HepG2 (cell line): ENCODE results near the gene QKI. TPM values are rescaled to one million over a fixed set of nuclear protein-coding genes. Genes with fewer than 3 reads are reported as not detected.
A peak's percentile ranks its signal among the peaks of the same experiment; 100 is the strongest.

ENCODE experiments used
- ATAC-seq: fragments of 200-7000 bp; cut with Tn5 transposase; 3 replicates; pipeline ENCODE4 v1.9.1; 2020; ENCODE audit warnings: mild to moderate bottlenecking, moderate library complexity
- BruUV-seq: library from RNA; stranded (reverse); fragments of 400-500 nt; replicated peaks from 2 replicates; lab custom pipeline; 2021; lab: Mats Ljungman, UMichigan
- CTCF ChIA-PET: fragments of 300-600 bp; formaldehyde crosslinking; extraction: SDS; loops from one replicate; lab custom pipeline; 2021; ENCODE audit warnings: low total read pairs, inconsistent platforms, low intra/inter-chr PET ratio; lab: Yijun Ruan, JAX
- POLR2A ChIA-PET: fragments of 350-600 bp; sonication (Branson Sonifier 250); formaldehyde crosslinking; loops from one replicate; lab custom pipeline; 2020; ENCODE audit warnings: antibody characterized with exemption, inconsistent platforms; lab: Yijun Ruan, JAX
- DNase-seq: peaks from one replicate; pipeline ENCODE4 v3.0.0-alpha.2; 2015; ENCODE audit warnings: low spot score
- FAIRE-seq: peaks from 3 replicates; lab custom pipeline; 2011; peaks lifted over from hg19 to GRCh38; lab: Jason Lieb, UNC
- H2AFZ ChIP-seq: one replicate; pipeline ENCODE4 v1.6.1; 2011; ENCODE audit warnings: low read length, inconsistent platforms
- H3K27ac ChIP-seq: fragments of 300-600 bp; 3 replicates; pipeline ENCODE4 v1.8.0; 2011; ENCODE audit warnings: mixed run types, mild to moderate bottlenecking, mixed read lengths, low read length, inconsistent platforms; ENCODE audit not compliant: insufficient read depth; ENCODE audit errors: extremely low read length
- H3K27me3 ChIP-seq, 2 experiments: fragments of 200-600 bp in 1 of 2; 2 replicates in 1 of 2; 3 replicates in 1 of 2; pipeline versions ENCODE4 v1.6.0 to v1.8.0; 2011; ENCODE audit warnings: low read length in 2 of 2, mild to moderate bottlenecking in 2 of 2, moderate library complexity in 2 of 2, inconsistent platforms in 1 of 2; ENCODE audit not compliant: insufficient read depth in 2 of 2, control insufficient read depth in 1 of 2
- H3K36me3 ChIP-seq, 2 experiments: fragments of 200-600 bp in 1 of 2; replicated peaks in 1 of 2; 2 replicates in 1 of 2; 3 replicates in 1 of 2; pipeline versions ENCODE4 v1.5.1 to v1.8.0; 2011; ENCODE audit warnings: low read length in 2 of 2, inconsistent platforms in 1 of 2; ENCODE audit not compliant: insufficient read depth in 2 of 2, control insufficient read depth in 1 of 2
- H3K4me1 ChIP-seq: 2 replicates; pipeline ENCODE4 v1.5.1; 2012; ENCODE audit warnings: low read length, inconsistent platforms; ENCODE audit not compliant: insufficient read depth
- H3K4me2 ChIP-seq: 2 replicates; pipeline ENCODE4 v1.6.0; 2011; ENCODE audit warnings: low read depth, low read length, inconsistent platforms
- H3K4me3 ChIP-seq, 3 experiments: fragments of 200-600 bp in 1 of 3; sonication (generic), shearing (Covaris generic) in 1 of 3; replicated peaks in 1 of 3; 2 replicates each; pipeline ENCODE4 v1.5.1; 2011 to 2016; ENCODE audit warnings: low read length in 3 of 3, inconsistent platforms in 2 of 3, low read depth in 2 of 3, mild to moderate bottlenecking in 2 of 3, control low read depth in 1 of 3, mixed read lengths in 1 of 3; ENCODE audit not compliant: insufficient read depth in 1 of 3
- H3K79me2 ChIP-seq: one replicate; pipeline ENCODE4 v1.6.1; 2011; ENCODE audit warnings: low read length, inconsistent platforms; ENCODE audit not compliant: insufficient read depth
- H3K9ac ChIP-seq: 2 replicates; pipeline ENCODE4 v1.6.0; 2011; ENCODE audit warnings: mild to moderate bottlenecking, low read depth, low read length, inconsistent platforms; ENCODE audit not compliant: insufficient read depth
- H3K9me3 ChIP-seq: 2 replicates; pipeline ENCODE4 v1.5.1; 2012; ENCODE audit warnings: mild to moderate bottlenecking, low read length
- H4K20me1 ChIP-seq: 2 replicates; pipeline ENCODE4 v1.6.0; 2011; ENCODE audit warnings: inconsistent platforms, mild to moderate bottlenecking, low read length, moderate library complexity; ENCODE audit not compliant: insufficient read depth
- FOXM1 ChIP-seq: sonication (generic); formaldehyde crosslinking; IDR thresholded peaks from 2 replicates; pipeline ENCODE4 v1.5.0; 2020; ENCODE audit warnings: missing genetic modification reagents
- GPN1 ChIP-seq: sonication (generic); formaldehyde crosslinking; IDR thresholded peaks from 2 replicates; pipeline ENCODE4 v1.5.1; 2020; ENCODE audit warnings: missing genetic modification reagents, borderline replicate concordance
- MTF1 ChIP-seq: sonication (generic); formaldehyde crosslinking; IDR thresholded peaks from 2 replicates; pipeline ENCODE4 v1.5.0; 2020; ENCODE audit warnings: missing genetic modification reagents
- PCBP1 ChIP-seq: fragments of 200-400 bp; formaldehyde crosslinking; IDR thresholded peaks from 2 replicates; pipeline ENCODE4 v1.6.1; 2017; ENCODE audit warnings: mild to moderate bottlenecking, low read depth, low read length, borderline replicate concordance
- RBM22 ChIP-seq: fragments of 200-400 bp; formaldehyde crosslinking; optimal IDR thresholded peaks from 2 replicates; pipeline ENCODE3; 2017; ENCODE audit warnings: mild to moderate bottlenecking, low read length, moderate library complexity
- TFE3 ChIP-seq: IDR thresholded peaks from 2 replicates; pipeline ENCODE4 v1.6.1; 2016
- ZBED4 ChIP-seq: sonication (generic); formaldehyde crosslinking; IDR thresholded peaks from 2 replicates; pipeline ENCODE4 v1.4.0; 2020; ENCODE audit warnings: missing genetic modification reagents, borderline replicate concordance
- ZBTB7B ChIP-seq: sonication (generic); formaldehyde crosslinking; IDR thresholded peaks from 2 replicates; pipeline ENCODE4 v1.4.0; 2020; ENCODE audit warnings: missing genetic modification reagents
- ZFP90 ChIP-seq: sonication (generic); formaldehyde crosslinking; IDR thresholded peaks from 2 replicates; pipeline ENCODE4 v1.8.0; 2022; ENCODE audit warnings: missing genetic modification reagents, mild to moderate bottlenecking, inconsistent platforms, borderline replicate concordance
- ZNF205 ChIP-seq: IDR thresholded peaks from 2 replicates; pipeline ENCODE4 v1.6.1; 2018; ENCODE audit warnings: missing biosample characterization, missing genetic modification reagents
- ZNF274 ChIP-seq: sonication (generic); formaldehyde crosslinking; IDR thresholded peaks from 2 replicates; pipeline ENCODE4 v1.5.1; 2020; ENCODE audit warnings: mild to moderate bottlenecking, missing genetic modification reagents
- ZNF451 ChIP-seq: sonication (generic); formaldehyde crosslinking; IDR thresholded peaks from 2 replicates; pipeline ENCODE4 v1.5.0; 2020; ENCODE audit warnings: mild to moderate bottlenecking, missing genetic modification reagents
- ZNF704 ChIP-seq: sonication (generic); formaldehyde crosslinking; IDR thresholded peaks from 2 replicates; pipeline ENCODE4 v1.8.1; 2023; ENCODE audit warnings: mild to moderate bottlenecking, inconsistent platforms, moderate library complexity, missing genetic modification reagents, borderline replicate concordance
- WGBS: methylation state at CpG from one replicate; pipeline ENCODE4 v1.1.6; 2017; ENCODE audit warnings: low lambda C conversion rate; 5-methylcytosine and 5-hydroxymethylcytosine counted together
- in situ Hi-C: cut with HindIII; loops from 2 replicates; pipeline ENCODE4 v1.10.0; 2017; ENCODE audit warnings: low pct_unique_long_range_greater_than_20kb; ENCODE audit not compliant: extremely low pct_ligation_motif_present
- intact Hi-C: fragments of 100-400 bp; cut with micrococcal nuclease; formaldehyde crosslinking; loops from one replicate; pipeline ENCODE4 v1.10.0; 2022; ENCODE audit not compliant: unreplicated experiment
- polyA plus RNA-seq, 8 experiments: library from polyadenylated mRNA; depleted of rRNA in 3 of 8; stranded (reverse) in 7 of 8; unstranded in 1 of 8; fragments of >200 nt; fragmentation: Illumina TruSeq in 4 of 8; extraction: Trizol in 4 of 8; gene quantifications; 2 replicates each; pipeline versions ENCODE4 v1.2.1 to v1.2.3, GENCODE V29; 2011 to 2016; ENCODE audit warnings: low read depth in 4 of 8, missing spikeins in 1 of 8, mixed read lengths in 1 of 8; ENCODE audit not compliant: insufficient read depth in 1 of 8
- total RNA-seq, 5 experiments: library from RNA; depleted of rRNA; stranded (reverse); fragments of >200 nt; fragmentation: Illumina TruSeq; extraction: Trizol; gene quantifications; 2 replicates each; pipeline ENCODE4 v1.2.3, GENCODE V29; 2016; ENCODE audit warnings: low read depth in 1 of 5

Gene QKI
- total and polyA plus RNA-seq, 2 of the 13 experiments (the other 11 are each of a cell fraction or from before 2014, with no cell fraction given) = 136 to 137 TPM

GRCh38 chr6:163547287-163547686 lies 132.8 kb downstream of the QKI start:
- peaks cover 1 to 10% of the 10 kb centered on the region in 2 experiments; a peak in 3 of 5 replicates for H3K36me3 ChIP-seq
- TF ChIP-seq RBM22 = peak; percentile 70
- no peak for TF ChIP-seq FOXM1 (CRISPR knock-in tag)
- ATAC-seq = no peak
- no TSS peak for BruUV-seq
- no peak overlapping the region for H3K27ac ChIP-seq
- 95% methylated on average over 3 of the region's 3 CpGs for WGBS
- intact Hi-C loops (no loop called here), in situ Hi-C loops (loop anchor here (10.0 kb wide), 1 partner anchor 112 kb away; no protein-coding TSS in a partner anchor)
- no peak overlapping the region for H2AFZ ChIP-seq
- ChIA-PET POLR2A (no interaction called here), CTCF (no interaction called here)
- no peak overlapping the region for H3K9ac ChIP-seq
- no peaks in the 10 kb centered on the region for H4K20me1 ChIP-seq
- no peak for FAIRE-seq
- no peak for DNase-seq
- H3K9me3 ChIP-seq = no peaks in the 10 kb centered on the region
- H3K79me2 ChIP-seq = peaks cover 8% of the 10 kb centered on the region
- H3K4me1 ChIP-seq = no peaks in the 10 kb centered on the region
- H3K4me3 ChIP-seq = no peak overlapping the region
- no peaks in the 10 kb centered on the region for H3K27me3 ChIP-seq
- H3K4me2 ChIP-seq = no peak overlapping the region

- Histone ChIP-seq H3K4me2 (no peak overlapping the region), H3K4me1 (no peaks in the 10 kb centered on the region), H3K27ac (no peak overlapping the region), H3K79me2 (peaks cover 8% of the 10 kb centered on the region), H3K4me3 (no peak overlapping the region), H4K20me1 (no peaks in the 10 kb centered on the region), H3K9ac (no peak overlapping the region), H3K27me3 (no peaks in the 10 kb centered on the region), H3K9me3 (no peaks in the 10 kb centered on the region), H3K36me3 (peaks cover 1 to 10% of the 10 kb centered on the region in 2 experiments; a peak in 4 of 5 replicates), H2AFZ (no peak overlapping the region)
- BruUV-seq = TSS peak; percentile 4
- POLR2A ChIA-PET = no interaction called here
- in situ Hi-C loops (loop anchor here (10.0 kb wide), 1 partner anchor 114 kb away; no protein-coding TSS in a partner anchor), intact Hi-C loops (no loop called here)
- ATAC-seq = no peak
- WGBS = 95% methylated on average over 3 of the region's 3 CpGs
- no peak for FAIRE-seq
- CTCF ChIA-PET = no interaction called here
- DNase-seq = no peak
- TF ChIP-seq TFE3 (no peak), ZBED4 (CRISPR knock-in tag) (no peak), ZBTB7B (no peak), ZNF274 (CRISPR knock-in tag) (no peak), PCBP1 (no peak), GPN1 (CRISPR knock-in tag) (no peak), MTF1 (CRISPR knock-in tag) (no peak), ZNF205 (CRISPR knock-in tag) (no peak), ZNF704 (CRISPR knock-in tag) (no peak), ZFP90 (no peak), ZNF451 (CRISPR knock-in tag) (no peak)
Observed at GRCh38 chr6:163548624-163549023, 134.1 kb downstream of the QKI start.
